Stimulated activated CD4-positive, alpha-beta T cell treated with anti-CD3 and anti-CD28 coated beads, Interleukin-4, amount 100 ng/mL, for 4 hours (primary cell): ENCODE results near the gene PABPN1.

Source experiments
- DNase-seq, 2 experiments: peaks; one replicate each; pipeline ENCODE4 v3.0.0-alpha.2; 2020

PABPN1 gene

GRCh38 chr14:23359167-23359626, 37.9 kb downstream of the PABPN1 start:
- no peak for DNase-seq

GRCh38 chr14:23359722-23360447, 38.6 kb downstream of the PABPN1 start:
- no peak for DNase-seq

GRCh38 chr14:23360496-23360895, 39.2 kb downstream of the PABPN1 start:
- DNase-seq = no peak

GRCh38 chr14:23361320-23361719, 40.1 kb downstream of the PABPN1 start:
- no peak for DNase-seq

- DNase-seq = no peak
Observed at GRCh38 chr14:23361763-23362162, 40.5 kb downstream of the PABPN1 start.

GRCh38 chr14:23362200-23362599, 40.9 kb downstream of the PABPN1 start:
- DNase-seq = no peak

- no peak for DNase-seq
Observed at GRCh38 chr14:23364164-23365035, 43.1 kb downstream of the PABPN1 start.

- DNase-seq = no peak
Observed at GRCh38 chr14:23365036-23365731, 43.9 kb downstream of the PABPN1 start, which contains the start of gene EFS. Gene EFS (minus strand): TSS chr14:23365172. CDS start chr14:23365025, 147 bp downstream.

- DNase-seq = no peak
Observed at GRCh38 chr14:23365732-23366425, 44.6 kb downstream of the PABPN1 start.

- DNase-seq = no peak
Observed at GRCh38 chr14:23366426-23366921, 45.2 kb downstream of the PABPN1 start.

- DNase-seq = no peak
Observed at GRCh38 chr14:23370221-23370620, 49.0 kb downstream of the PABPN1 start.

- no peak for DNase-seq
Observed at GRCh38 chr14:23371865-23372264, 50.6 kb downstream of the PABPN1 start.

GRCh38 chr14:23372509-23372908, 51.3 kb downstream of the PABPN1 start, which contains the start of gene IL25:
Gene IL25 (plus strand): TSS chr14:23372809.
- no peak for DNase-seq

GRCh38 chr14:23373041-23373440, 51.8 kb downstream of the PABPN1 start:
- no peak for DNase-seq
